Spleen (tissue), 11 donors: ENCODE measurements around the gene LDLRAD2. TPM values are rescaled to one million over a fixed set of nuclear protein-coding genes. Genes with fewer than 3 reads are reported as not detected.

Source experiments
- DNase-seq: peaks from one replicate; pipeline ENCODE4 v3.0.0-alpha.2; 2020
- H3K27ac ChIP-seq, 8 donors: fragments of 200-600 bp; sonication (generic) in 7 of 8; 1 replicate in 4 of 8; 2 replicates in 4 of 8; pipeline versions ENCODE4 v1.5.0 to v1.8.0; 2016 to 2021; ENCODE audit warnings: inconsistent platforms in 4 of 8, mild to moderate bottlenecking in 4 of 8, moderate library complexity in 1 of 8
- H3K27me3 ChIP-seq, 7 donors: fragments of 200-600 bp; sonication (generic) in 6 of 7; replicated peaks in 1 of 7; 1 replicate in 4 of 7; 2 replicates in 3 of 7; pipeline versions ENCODE4 v1.5.0 to v1.8.0; 2016 to 2021; ENCODE audit warnings: inconsistent platforms in 3 of 7, mild to moderate bottlenecking in 1 of 7
- H3K36me3 ChIP-seq, 6 donors: fragments of 200-600 bp; sonication (generic) in 5 of 6; 1 replicate in 4 of 6; 2 replicates in 2 of 6; pipeline versions ENCODE4 v1.5.0 to v1.8.0; 2016 to 2021; ENCODE audit warnings: inconsistent platforms in 2 of 6
- H3K4me1 ChIP-seq, 6 donors: fragments of 200-600 bp; sonication (generic) in 5 of 6; 1 replicate in 3 of 6; 2 replicates in 3 of 6; pipeline versions ENCODE4 v1.5.0 to v1.8.0; 2016 to 2021; ENCODE audit warnings: inconsistent platforms in 3 of 6
- H3K4me3 ChIP-seq, 8 donors: fragments of 200-600 bp; sonication (generic) in 7 of 8; 1 replicate in 4 of 8; 2 replicates in 4 of 8; pipeline versions ENCODE4 v1.5.0 to v1.8.0; 2016 to 2021; ENCODE audit warnings: inconsistent platforms in 4 of 8, mild to moderate bottlenecking in 4 of 8, moderate library complexity in 2 of 8
- H3K9me3 ChIP-seq, 8 donors: fragments of 200-600 bp; sonication (generic) in 7 of 8; 1 replicate in 4 of 8; 2 replicates in 4 of 8; pipeline versions ENCODE4 v1.5.0 to v1.8.0; 2016 to 2021; ENCODE audit warnings: inconsistent platforms in 4 of 8
- CTCF ChIP-seq, 11 experiments: fragments of 200-600 bp in 7 of 11; fragments of 450-650 bp in 4 of 11; sonication (generic) in 4 of 11; IDR thresholded peaks in 8 of 11; conservative IDR thresholded peaks in 3 of 11; 1 replicate in 7 of 11; 2 replicates in 4 of 11; pipeline versions ENCODE4 v1.4.0 to v1.8.0; 2016 to 2021; ENCODE audit warnings: antibody characterized with exemption in 11 of 11, inconsistent platforms in 4 of 11, mild to moderate bottlenecking in 1 of 11
- POLR2A ChIP-seq, 3 donors: fragments of 450-650 bp; IDR thresholded peaks; one replicate each; pipeline ENCODE4 v1.5.1; 2017; ENCODE audit warnings: antibody characterized with exemption in 3 of 3, mild to moderate bottlenecking in 1 of 3
- POLR2AphosphoS5 ChIP-seq, 3 donors: sonication (generic); formaldehyde crosslinking; IDR thresholded peaks; one replicate each; pipeline ENCODE4 v1.5.1; 2017; ENCODE audit warnings: antibody characterized with exemption in 3 of 3
- whole genome bisulfite sequencing, 5 donors: extraction: QIAGEN DNeasy Blood & Tissue Kit in 3 of 5; methylation state at CpG; one replicate each; pipeline versions ENCODE4 v1.1.5 to v1.1.7; 2013 to 2018; 5-methylcytosine and 5-hydroxymethylcytosine counted together
- intact Hi-C: fragments of 100-400 bp; cut with DNase I; formaldehyde crosslinking; loops from one replicate; pipeline ENCODE4 v1.15.0; 2023; ENCODE audit warnings: low total_unique reads
- polyA plus RNA-seq, 3 donors: library from polyadenylated mRNA; stranded (reverse); fragments of 200-250 nt; gene quantifications; one replicate each; pipeline ENCODE4 v1.2.1, GENCODE V29; 2013
- total RNA-seq, 7 donors: library from RNA; depleted of rRNA in 3 of 7; stranded (reverse); fragments of >200 nt in 3 of 7; fragmentation: NEBNext Ultra II Directional in 4 of 7; extraction: Animal tissue kit (Norgen Biotek cat#: 25700) in 4 of 7; gene quantifications; one replicate each; pipeline versions ENCODE4 v1.1.0 to v1.2.1, GENCODE V29; 2016 to 2021
- donor health status: healthy with polysubstance abuse.
- donor health status: DM: no; HTN: no; CAD: no; lungs with moderate emphysema.
- donor health status: DM: no; HTN: no; CAD: no.
- donor health status: Bipolar disorder and iron deficiency.
- donor health status: healthy.
- donor health status: DM: no; HTN: no; CAD: no.
- donor health status: DM: yes; HTN: yes; CAD: no.

LDLRAD2 gene
- total and polyA plus RNA-seq, 10 donors, result 0.94 to 4.3 (median 1.4) TPM

- no peak for DNase-seq
- H3K4me3 ChIP-seq, result no peak overlapping the region
- H3K36me3 ChIP-seq, result no peaks in the 10 kb centered on the region
- no peaks in the 10 kb centered on the region for H3K9me3 ChIP-seq
- no peaks in the 10 kb centered on the region for H3K4me1 ChIP-seq
- TF ChIP-seq POLR2AphosphoS5 (IDR thresholded peaks at IDR 0.05) (no peak), POLR2A (IDR thresholded peaks at IDR 0.05) (no peak), CTCF (IDR thresholded peaks at IDR 0.05 in 8 of 11, conservative IDR thresholded peaks at IDR 0.05 in 3 of 11) (no peak)
- H3K27ac ChIP-seq, result no peak overlapping the region
- no peaks in the 10 kb centered on the region for H3K27me3 ChIP-seq
- intact Hi-C loops, result no loop called here
- WGBS, 5 donors, result 92 to 97% (median 94%) methylated on average over 4 of the region's 4 CpGs
These were observed 11.0 kb upstream of the LDLRAD2 start for GRCh38 chr1:21801100-21801499.

- no peaks in the 10 kb centered on the region for H3K36me3 ChIP-seq
- TF ChIP-seq POLR2AphosphoS5 (IDR thresholded peaks at IDR 0.05) (no peak), CTCF (IDR thresholded peaks at IDR 0.05 in 8 of 11, conservative IDR thresholded peaks at IDR 0.05 in 3 of 11) (no peak), POLR2A (IDR thresholded peaks at IDR 0.05) (no peak)
- 76 to 90% (median 79%) methylated on average over 2 of the region's 2 CpGs for WGBS, 5 donors
- no peak for DNase-seq
- no peak overlapping the region for H3K27ac ChIP-seq
- no peaks in the 10 kb centered on the region for H3K9me3 ChIP-seq
- no peak overlapping the region for H3K4me3 ChIP-seq
- no peaks in the 10 kb centered on the region for H3K4me1 ChIP-seq
- H3K27me3 ChIP-seq, result no peaks in the 10 kb centered on the region
- intact Hi-C loops, result no loop called here
These were observed 7.5 kb upstream of the LDLRAD2 start for GRCh38 chr1:21804536-21804935.

- DNase-seq, result no peak
- no peak for TF ChIP-seq POLR2A (IDR thresholded peaks at IDR 0.05)
- no peak for TF ChIP-seq CTCF (IDR thresholded peaks at IDR 0.05 in 8 of 11, conservative IDR thresholded peaks at IDR 0.05 in 3 of 11)
- TF ChIP-seq POLR2AphosphoS5 (IDR thresholded peaks at IDR 0.05), result no peak
- H3K27ac ChIP-seq, result no peak overlapping the region
- H3K9me3 ChIP-seq, result no peaks in the 10 kb centered on the region
- H3K36me3 ChIP-seq, result no peaks in the 10 kb centered on the region
- peaks cover 0 to 22% (median 0%) of the 10 kb centered on the region in 7 donors for H3K27me3 ChIP-seq
- intact Hi-C loops, result no loop called here
- H3K4me3 ChIP-seq, result no peak overlapping the region
- 92 to 96% (median 94%) methylated on average over 3 of the region's 3 CpGs for WGBS, 5 donors
- peaks cover 4 to 45% (median 37%) of the 10 kb centered on the region in 6 donors for H3K4me1 ChIP-seq
These were observed 1.5 kb downstream of the LDLRAD2 start for GRCh38 chr1:21813542-21813941.

DNA sequence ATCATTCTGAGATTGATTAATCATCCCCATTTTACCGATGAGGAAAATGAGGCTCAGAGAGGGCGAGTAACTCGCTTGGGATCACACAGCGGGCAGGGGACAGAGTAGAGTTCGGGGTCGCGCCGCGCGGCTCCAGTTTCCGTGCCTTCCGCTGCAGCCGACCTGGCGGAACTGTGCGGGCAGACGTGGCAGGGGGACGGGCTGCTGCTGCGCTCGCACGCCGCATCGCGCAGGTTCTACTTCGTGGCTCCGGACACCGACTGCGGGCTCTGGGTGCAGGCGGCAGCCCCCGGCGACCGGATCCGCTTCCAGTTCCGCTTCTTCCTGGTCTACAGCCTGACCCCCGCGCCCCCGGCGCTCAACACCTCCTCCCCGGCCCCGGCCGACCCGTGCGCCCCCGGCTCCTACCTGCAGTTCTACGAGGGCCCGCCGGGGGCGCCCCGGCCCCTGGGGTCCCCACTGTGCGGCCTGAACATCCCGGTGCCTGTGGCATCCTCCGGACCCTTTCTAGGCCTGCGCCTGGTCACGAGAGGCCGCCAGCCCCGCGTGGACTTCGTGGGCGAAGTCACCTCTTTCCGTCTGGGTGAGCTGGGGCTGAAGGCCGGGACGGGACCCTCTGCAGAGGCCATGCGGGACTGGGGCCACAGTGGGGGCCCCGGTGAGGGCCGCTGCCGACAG, 2.3 kb downstream of the LDLRAD2 start:
- intact Hi-C loops, result no loop called here
- Histone ChIP-seq H3K27ac (peak overlapping the region in 6 of 8 donors; percentile 7 to 71 (median 65)), H3K27me3 (peaks cover 0 to 22% (median 0%) of the 10 kb centered on the region in 7 donors), H3K4me3 (peak overlapping the region in 7 of 8 donors; percentile 27 to 67 (median 33)), H3K36me3 (no peaks in the 10 kb centered on the region), H3K9me3 (no peaks in the 10 kb centered on the region), H3K4me1 (peaks cover 4 to 47% (median 40%) of the 10 kb centered on the region in 6 donors)
- TF ChIP-seq POLR2AphosphoS5 (IDR thresholded peaks at IDR 0.05), result peak; percentile 12 to 64 (median 38)
- no peak for TF ChIP-seq POLR2A (IDR thresholded peaks at IDR 0.05)
- TF ChIP-seq CTCF (IDR thresholded peaks at IDR 0.05 in 8 of 11, conservative IDR thresholded peaks at IDR 0.05 in 3 of 11), result peak; percentile 34 to 80 (median 55)
- 6 to 20% (median 15%) methylated on average over 16 to 65 of the region's 65 CpGs for WGBS, 5 donors
- DNase-seq, result peak; percentile 83
